Gastrocnemius medialis (tissue), 4 donors: ENCODE results near the gene PTPA. TPM values are rescaled to one million over a fixed set of nuclear protein-coding genes. Genes with fewer than 3 reads are reported as not detected.
A peak's percentile ranks its signal among the peaks of the same experiment; 100 is the strongest.

Source experiments
- ATAC-seq, 2 donors: fragments of 150-250 bp; one replicate each; pipeline ENCODE4 v1.9.1; 2016
- DNase-seq, 2 donors: peaks; one replicate each; pipeline ENCODE4 v3.0.0-alpha.2; 2019
- H3K27ac ChIP-seq, 4 donors: fragments of 200-600 bp; sonication (generic); 1 replicate in 1 of 4; 2 replicates in 3 of 4; pipeline ENCODE4 v1.5.1; 2016 to 2018; ENCODE audit warnings: mild to moderate bottlenecking in 2 of 4, moderate library complexity in 1 of 4
- H3K27me3 ChIP-seq, 3 donors: fragments of 200-600 bp; sonication (generic) in 2 of 3; 1 replicate in 1 of 3; 2 replicates in 2 of 3; pipeline versions ENCODE4 v1.5.1 to v1.6.0; 2016 to 2019; ENCODE audit warnings: mild to moderate bottlenecking in 1 of 3, moderate library complexity in 1 of 3
- H3K36me3 ChIP-seq, 2 donors: fragments of 200-600 bp; sonication (generic) in 1 of 2; one replicate each; pipeline ENCODE4 v1.5.1; 2017 to 2018
- H3K4me1 ChIP-seq, 2 donors: fragments of 200-600 bp; sonication (generic) in 1 of 2; one replicate each; pipeline ENCODE4 v1.5.1; 2016 to 2017; ENCODE audit warnings: mild to moderate bottlenecking in 2 of 2
- H3K4me3 ChIP-seq, 4 donors: fragments of 200-600 bp; sonication (generic) in 3 of 4; 1 replicate in 1 of 4; 2 replicates in 3 of 4; pipeline ENCODE4 v1.5.1; 2016 to 2019; ENCODE audit warnings: mild to moderate bottlenecking in 2 of 4
- H3K9me3 ChIP-seq, 3 donors: fragments of 200-600 bp; sonication (generic) in 2 of 3; 1 replicate in 1 of 3; 2 replicates in 2 of 3; pipeline ENCODE4 v1.5.1; 2016 to 2019
- CTCF ChIP-seq, 5 experiments: fragments of 450-650 bp in 3 of 5; fragments of 200-600 bp in 2 of 5; sonication (generic) in 2 of 5; IDR thresholded peaks in 4 of 5; conservative IDR thresholded peaks in 1 of 5; 1 replicate in 4 of 5; 2 replicates in 1 of 5; pipeline ENCODE4 v1.5.1; 2016 to 2019; ENCODE audit warnings: antibody characterized with exemption in 5 of 5, mild to moderate bottlenecking in 3 of 5, moderate library complexity in 3 of 5
- POLR2A ChIP-seq, 2 donors: fragments of 450-650 bp; IDR thresholded peaks; one replicate each; pipeline ENCODE4 v1.6.1; 2017; ENCODE audit warnings: antibody characterized with exemption in 2 of 2, mild to moderate bottlenecking in 2 of 2, moderate library complexity in 2 of 2
- in situ Hi-C, 4 donors: fragments of 200-750 bp; cut with MboI; loops; one replicate each; pipeline versions ENCODE4 v1.15.0 to v1.8.0; 2017; ENCODE audit warnings: low sequenced_read_pairs in 4 of 4
- intact Hi-C: fragments of 100-400 bp; cut with DNase I; formaldehyde crosslinking; loops from one replicate; pipeline ENCODE4 v1.15.1; 2023; ENCODE audit warnings: low total_unique reads
- total RNA-seq, 4 donors: library from RNA; depleted of rRNA; stranded (reverse); fragments of >200 nt; gene quantifications; one replicate each; pipeline versions ENCODE4 v1.1.0 to v1.2.3, GENCODE V29; 2016

The PTPA gene
- total RNA-seq, 4 donors from 2014 or later, result 37.6 to 71.6 (median 53.5) TPM

GRCh38 chr9:129104051-129104450 lies 7.2 kb upstream of the PTPA start:
- Histone ChIP-seq H3K36me3 (peaks cover 0 to 5% of the 10 kb centered on the region in 2 donors), H3K4me1 (peaks cover 34 to 43% of the 10 kb centered on the region in 2 donors), H3K27ac (peak overlapping the region; percentile 83 to 92 (median 88)), H3K4me3 (no peak overlapping the region), H3K9me3 (no peaks in the 10 kb centered on the region), H3K27me3 (no peaks in the 10 kb centered on the region)
- intact Hi-C loops (no loop called here), in situ Hi-C loops (no loop called here)
- TF ChIP-seq CTCF (IDR thresholded peaks at IDR 0.05 in 4 of 5, conservative IDR thresholded peaks at IDR 0.05 in 1 of 5) (no peak), POLR2A (IDR thresholded peaks at IDR 0.05) (no peak)
- ATAC-seq, result peak; percentile 8 to 14
- DNase-seq, result peak in 1 of 2 donors; percentile 55

GRCh38 chr9:129105857-129106694 lies 5.1 kb upstream of the PTPA start:
- in situ Hi-C loops (no loop called here), intact Hi-C loops (no loop called here)
- Histone ChIP-seq H3K27ac (peak overlapping the region; percentile 30 to 99 (median 95)), H3K4me3 (no peak overlapping the region), H3K9me3 (no peaks in the 10 kb centered on the region), H3K36me3 (peaks cover 0 to 5% of the 10 kb centered on the region in 2 donors), H3K4me1 (peaks cover 40 to 53% of the 10 kb centered on the region in 2 donors), H3K27me3 (no peaks in the 10 kb centered on the region)
- DNase-seq, result no peak
- ATAC-seq, result no peak
- TF ChIP-seq POLR2A (IDR thresholded peaks at IDR 0.05), result no peak
- no peak for TF ChIP-seq CTCF (IDR thresholded peaks at IDR 0.05 in 4 of 5, conservative IDR thresholded peaks at IDR 0.05 in 1 of 5)

GRCh38 chr9:129107651-129108050 lies 3.6 kb upstream of the PTPA start:
- intact Hi-C loops (no loop called here), in situ Hi-C loops (no loop called here)
- TF ChIP-seq POLR2A (IDR thresholded peaks at IDR 0.05) (no peak), CTCF (IDR thresholded peaks at IDR 0.05 in 4 of 5, conservative IDR thresholded peaks at IDR 0.05 in 1 of 5) (no peak)
- H3K27me3 ChIP-seq, result no peaks in the 10 kb centered on the region
- no peaks in the 10 kb centered on the region for H3K9me3 ChIP-seq
- H3K27ac ChIP-seq, result peak overlapping the region; percentile 92 to 99 (median 96)
- no peaks in the 10 kb centered on the region for H3K36me3 ChIP-seq
- no peak for ATAC-seq
- H3K4me1 ChIP-seq, result peaks cover 47 to 60% of the 10 kb centered on the region in 2 donors
- DNase-seq, result no peak
- H3K4me3 ChIP-seq, result no peak overlapping the region

GRCh38 chr9:129108083-129108804 lies 3.0 kb upstream of the PTPA start:
- H3K4me3 ChIP-seq, result no peak overlapping the region
- intact Hi-C loops, result no loop called here

More at GRCh38 chr9:129108083-129108804, 3.0 kb upstream of the PTPA start:
- in situ Hi-C loops, result no loop called here
- no peak for TF ChIP-seq POLR2A (IDR thresholded peaks at IDR 0.05)
- H3K27ac ChIP-seq, result peak overlapping the region; percentile 92 to 99 (median 96)
- ATAC-seq (no peak), DNase-seq (no peak)
- no peaks in the 10 kb centered on the region for H3K36me3 ChIP-seq
- H3K9me3 ChIP-seq, result no peaks in the 10 kb centered on the region
- H3K4me1 ChIP-seq, result peaks cover 45 to 60% of the 10 kb centered on the region in 2 donors
- no peaks in the 10 kb centered on the region for H3K27me3 ChIP-seq
